ENCODE results near the gene KLLN.
"Not testable (repeated sequence)": the region's sequence is repeated elsewhere in the genome, so short reads cannot be mapped to it uniquely, and the experiment has no call there.

The KLLN gene

DNA sequence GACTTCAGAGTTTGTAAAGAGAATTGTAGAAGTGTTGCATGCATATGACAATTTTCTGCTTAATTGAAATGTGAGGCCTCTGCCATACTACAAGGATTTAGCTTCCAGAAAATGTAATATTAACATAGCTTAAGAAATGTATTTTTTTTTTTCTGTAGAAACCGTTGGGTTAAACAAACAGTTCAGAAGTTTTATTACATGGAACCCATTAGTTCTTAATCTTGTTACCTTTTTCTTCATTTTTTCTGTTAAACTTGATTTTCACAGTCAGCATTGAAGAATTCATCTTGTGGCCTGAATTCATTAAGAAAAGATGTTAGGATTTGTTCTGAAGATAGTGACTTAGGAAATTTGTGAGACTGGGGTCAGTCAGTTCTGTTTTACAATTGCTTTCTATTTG, 4.9 kb upstream of the KLLN start:
- FAIRE-seq (peak; percentile 9), DNase-seq (ENCODE audit: extremely low spot score, insufficient read length, low read depth) (no peak)

DNA sequence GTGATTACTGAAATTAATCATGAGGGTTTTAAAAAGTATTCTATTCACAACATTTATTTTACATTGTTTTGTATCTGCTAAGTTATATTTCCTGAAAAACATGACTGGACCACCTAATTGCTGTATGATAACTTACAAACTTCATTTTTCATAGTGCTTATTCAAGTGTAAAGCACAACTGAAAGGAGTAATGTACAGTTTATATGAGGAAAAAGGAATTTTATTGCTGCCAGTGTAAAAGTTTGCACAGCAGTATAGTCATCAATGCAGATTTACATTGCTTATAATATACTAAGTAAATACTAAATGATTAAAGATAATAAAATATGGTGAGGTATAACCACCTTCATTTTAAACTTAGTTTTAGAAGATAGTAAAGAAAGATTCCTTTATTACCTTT, 4.1 kb upstream of the KLLN start:
- no peak for DNase-seq (ENCODE audit: extremely low spot score, insufficient read length, low read depth)
- no peak for FAIRE-seq

DNA sequence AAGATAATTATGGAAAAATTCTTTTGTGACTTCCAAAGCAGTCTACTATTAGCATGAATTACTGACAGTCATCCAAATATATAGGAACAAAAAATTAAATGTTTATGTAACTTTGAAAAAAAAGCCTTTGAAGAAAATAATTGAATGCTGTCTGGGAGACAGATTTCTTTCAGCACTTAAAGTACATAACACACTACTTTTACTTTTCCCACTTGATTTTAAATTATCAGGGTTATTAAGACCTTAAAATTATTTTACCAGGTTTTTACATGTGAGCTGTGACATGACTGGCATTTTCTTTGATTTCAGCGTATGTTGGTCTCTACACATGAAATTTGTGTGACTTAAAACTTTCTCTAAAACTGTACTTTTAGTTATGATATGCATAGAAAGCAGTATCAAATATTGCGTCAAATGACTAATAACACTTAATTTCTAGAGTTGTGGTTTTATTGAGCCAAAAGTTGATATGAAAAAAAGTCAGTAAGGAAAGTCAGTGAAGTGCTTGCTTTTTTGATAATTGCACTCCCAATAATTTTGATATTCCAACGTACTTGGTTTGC, 3.2 kb upstream of the KLLN start:
- no peak for FAIRE-seq
- no peak for DNase-seq (ENCODE audit: extremely low spot score, insufficient read length, low read depth)

DNA sequence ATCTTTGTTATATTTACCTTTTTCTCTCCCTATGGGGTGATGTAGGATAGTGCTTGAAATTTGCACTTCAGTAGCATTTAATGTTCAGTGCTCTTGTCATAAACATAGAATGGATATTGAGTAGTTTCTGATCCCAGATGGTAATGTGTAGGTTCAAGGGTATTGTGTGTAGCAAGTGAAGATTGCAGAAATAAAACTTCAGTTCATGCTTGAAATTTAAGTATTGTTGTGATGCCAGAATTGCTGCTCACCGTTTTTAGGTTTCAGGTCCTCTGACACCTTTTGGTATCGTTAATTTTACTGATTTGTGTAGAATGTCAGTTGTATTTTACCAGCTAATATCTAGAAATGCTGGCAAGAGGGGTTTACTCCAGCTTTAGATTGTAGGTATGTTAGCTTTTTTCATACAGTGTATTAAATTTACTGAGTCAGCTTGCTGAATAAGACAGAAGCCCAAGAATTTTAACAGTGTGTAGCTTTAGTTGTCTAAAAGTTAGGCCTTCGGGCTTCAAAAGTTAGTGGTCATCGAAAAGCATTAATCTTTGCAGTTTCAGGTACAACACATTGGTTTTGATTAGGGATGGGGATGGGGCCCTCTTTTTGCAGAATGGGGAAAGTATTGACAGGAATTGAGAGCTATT, 2.0 kb upstream of the KLLN start:
- FAIRE-seq (peak; percentile 26), DNase-seq (ENCODE audit: extremely low spot score, insufficient read length, low read depth) (no peak)

DNA sequence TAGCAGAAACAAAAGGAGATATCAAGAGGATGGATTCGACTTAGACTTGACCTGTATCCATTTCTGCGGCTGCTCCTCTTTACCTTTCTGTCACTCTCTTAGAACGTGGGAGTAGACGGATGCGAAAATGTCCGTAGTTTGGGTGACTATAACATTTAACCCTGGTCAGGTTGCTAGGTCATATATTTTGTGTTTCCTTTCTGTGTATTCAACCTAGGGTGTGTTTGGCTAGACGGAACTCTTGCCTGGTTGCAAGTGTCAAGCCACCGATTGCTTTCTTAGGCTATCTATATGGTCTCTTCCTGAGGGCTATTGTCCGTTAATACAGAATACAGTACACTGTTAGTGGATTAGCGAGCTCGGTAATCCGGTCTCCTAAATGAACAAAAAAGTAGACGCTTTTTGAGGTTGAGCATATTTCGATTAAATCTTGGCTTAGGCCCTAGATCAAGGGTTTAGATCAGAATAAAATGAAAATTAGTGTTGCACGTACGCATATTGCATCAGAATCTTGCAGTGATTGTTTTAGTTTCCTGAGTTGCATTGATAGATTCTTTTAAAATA, 1.2 kb upstream of the KLLN start:
- DNase-seq (ENCODE audit: extremely low spot score, insufficient read length, low read depth) (no peak), FAIRE-seq (no peak)

DNA sequence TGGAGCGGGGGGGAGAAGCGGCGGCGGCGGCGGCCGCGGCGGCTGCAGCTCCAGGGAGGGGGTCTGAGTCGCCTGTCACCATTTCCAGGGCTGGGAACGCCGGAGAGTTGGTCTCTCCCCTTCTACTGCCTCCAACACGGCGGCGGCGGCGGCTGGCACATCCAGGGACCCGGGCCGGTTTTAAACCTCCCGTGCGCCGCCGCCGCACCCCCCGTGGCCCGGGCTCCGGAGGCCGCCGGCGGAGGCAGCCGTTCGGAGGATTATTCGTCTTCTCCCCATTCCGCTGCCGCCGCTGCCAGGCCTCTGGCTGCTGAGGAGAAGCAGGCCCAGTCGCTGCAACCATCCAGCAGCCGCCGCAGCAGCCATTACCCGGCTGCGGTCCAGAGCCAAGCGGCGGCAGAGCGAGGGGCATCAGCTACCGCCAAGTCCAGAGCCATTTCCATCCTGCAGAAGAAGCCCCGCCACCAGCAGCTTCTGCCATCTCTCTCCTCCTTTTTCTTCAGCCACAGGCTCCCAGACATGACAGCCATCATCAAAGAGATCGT, 690 bp upstream of the KLLN start:
- peak; percentile 26 for FAIRE-seq
- DNase-seq (ENCODE audit: extremely low spot score, insufficient read length, low read depth) = not testable (repeated sequence)

DNA sequence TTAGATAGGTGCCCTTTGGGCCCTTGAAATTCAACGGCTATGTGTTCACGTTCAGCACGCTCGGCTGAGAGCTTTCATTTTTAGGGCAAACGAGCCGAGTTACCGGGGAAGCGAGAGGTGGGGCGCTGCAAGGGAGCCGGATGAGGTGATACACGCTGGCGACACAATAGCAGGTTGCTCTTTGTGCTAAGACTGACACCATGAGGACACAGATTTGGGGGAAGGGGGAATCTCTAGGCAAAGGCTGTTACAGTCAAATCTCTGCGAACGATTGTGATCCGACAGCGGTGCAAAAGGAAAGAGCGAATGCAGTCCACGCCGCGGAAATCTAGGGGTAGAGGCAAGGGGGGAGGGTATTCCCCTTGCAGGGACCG, 667 bp downstream of the KLLN start:
- DNase-seq (ENCODE audit: extremely low spot score, insufficient read length, low read depth) = no peak
- FAIRE-seq = no peak

DNA sequence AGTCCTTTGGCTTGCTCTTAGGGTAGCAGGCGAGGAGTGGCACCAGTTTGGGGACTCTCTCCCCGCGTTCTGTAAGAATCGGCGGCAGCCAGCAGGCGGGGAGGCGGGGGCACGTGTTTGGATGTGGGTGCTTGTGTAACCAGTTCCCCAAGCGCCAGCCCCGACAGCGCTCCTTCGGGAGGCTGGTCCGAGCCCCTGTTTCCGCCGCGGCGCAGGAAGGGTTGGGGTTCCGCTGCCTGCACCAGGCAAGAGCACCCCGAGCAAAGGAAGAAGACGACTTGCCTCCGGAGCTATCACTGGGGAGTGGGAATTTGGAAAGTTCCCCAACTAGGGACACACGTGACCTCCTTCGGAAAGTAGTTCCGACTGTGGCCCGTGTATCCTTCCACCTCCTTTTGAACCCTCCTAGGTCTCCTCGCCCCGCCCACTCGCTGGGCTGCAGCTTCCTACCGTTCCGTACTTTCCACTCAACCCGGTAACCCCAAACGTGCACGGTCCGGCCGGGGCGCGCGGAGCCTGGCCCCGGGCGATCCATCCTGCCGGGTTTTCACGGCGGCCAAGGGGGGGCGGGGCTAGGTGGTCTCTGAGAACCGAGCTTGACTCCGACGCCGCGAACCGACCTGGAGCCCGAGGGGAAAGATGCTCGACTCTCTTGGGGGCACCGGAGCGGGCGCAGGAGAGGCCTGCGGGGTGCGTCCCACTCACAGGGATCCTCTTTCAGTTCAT, 1.2 kb downstream of the KLLN start:
- FAIRE-seq = peak; percentile 94
- peak; percentile 75 for DNase-seq (ENCODE audit: extremely low spot score, insufficient read length, low read depth)

DNA sequence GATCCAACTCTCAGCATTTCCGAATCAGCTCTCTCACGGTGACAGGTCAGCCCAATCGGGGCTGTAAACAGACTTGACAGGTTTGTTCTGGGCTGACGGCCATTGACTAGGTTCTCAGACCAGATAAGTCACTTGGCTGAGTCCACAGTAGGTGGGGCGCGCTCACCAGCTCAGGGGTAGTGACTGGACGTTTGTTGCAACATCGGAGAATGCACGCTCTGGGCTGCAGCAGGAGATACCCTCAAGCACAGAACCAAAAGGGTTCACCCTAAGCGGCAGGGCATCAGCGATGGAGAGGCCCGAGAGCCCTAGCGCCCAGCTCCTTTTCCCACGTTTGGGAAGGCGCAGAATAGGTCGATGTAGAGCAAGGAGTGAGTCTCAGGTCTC, 1.8 kb downstream of the KLLN start:
- peak; percentile 58 for FAIRE-seq
- DNase-seq (ENCODE audit: extremely low spot score, insufficient read length, low read depth) = no peak

DNA sequence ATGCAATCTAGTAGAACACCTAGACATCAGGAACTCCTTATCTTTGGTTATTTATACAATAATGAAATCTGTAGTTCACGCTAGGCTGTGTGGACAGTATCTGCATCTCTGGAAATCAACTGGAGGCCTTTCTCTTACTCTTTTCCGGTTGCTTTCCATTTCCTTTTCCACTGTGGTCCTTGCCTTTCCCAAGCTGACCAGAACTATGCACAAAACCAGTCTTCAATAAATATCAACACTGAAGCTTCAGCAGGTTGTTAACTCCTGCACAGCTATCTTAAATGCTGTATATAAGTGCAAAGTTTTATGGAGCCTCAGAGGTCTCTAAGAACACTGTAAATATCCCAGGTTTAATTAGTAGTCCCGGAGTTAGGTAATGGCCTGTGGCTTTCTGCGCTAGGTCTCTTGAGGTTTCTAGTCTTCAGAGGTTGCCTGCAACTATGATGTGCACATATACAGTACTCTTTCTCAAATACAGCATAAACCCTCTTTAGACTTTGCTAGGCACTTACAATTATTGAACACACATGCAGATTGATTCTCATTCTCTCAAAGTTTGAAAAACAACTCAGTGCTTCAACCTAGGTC, 2.4 kb downstream of the KLLN start:
- FAIRE-seq = no peak
- DNase-seq (ENCODE audit: extremely low spot score, insufficient read length, low read depth) = no peak

DNA sequence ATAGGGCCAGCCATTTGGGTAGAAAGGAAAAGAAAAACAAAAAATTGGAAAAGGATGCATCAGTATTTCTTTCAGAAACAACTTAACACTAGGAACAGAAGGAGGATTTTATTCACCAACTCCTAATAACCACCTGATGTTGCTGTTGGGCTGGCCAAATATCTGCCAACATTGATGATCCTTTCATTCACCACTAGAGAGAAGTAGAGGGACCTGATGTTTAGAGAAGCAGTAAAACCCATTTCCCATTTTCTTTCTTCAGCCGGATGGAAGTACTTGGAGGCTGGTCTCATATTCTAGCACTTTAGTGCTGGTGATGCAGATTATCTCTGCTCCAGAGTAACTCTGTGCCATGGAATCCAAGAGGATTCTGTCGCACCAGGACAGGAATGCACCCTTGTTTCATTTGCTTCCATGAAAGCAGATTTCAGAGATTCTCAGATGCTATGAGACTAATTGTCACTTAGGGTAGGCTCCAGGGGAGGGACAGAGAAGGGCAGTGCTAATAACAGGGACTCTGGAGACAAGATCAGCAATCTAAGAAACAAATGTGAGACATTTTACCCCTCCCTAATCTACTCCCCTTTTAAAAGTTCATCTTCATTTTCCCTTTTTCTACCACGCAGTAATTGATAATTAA, 3.1 kb downstream of the KLLN start:
- DNase-seq (ENCODE audit: extremely low spot score, insufficient read length, low read depth) (no peak), FAIRE-seq (peak; percentile 72)

DNA sequence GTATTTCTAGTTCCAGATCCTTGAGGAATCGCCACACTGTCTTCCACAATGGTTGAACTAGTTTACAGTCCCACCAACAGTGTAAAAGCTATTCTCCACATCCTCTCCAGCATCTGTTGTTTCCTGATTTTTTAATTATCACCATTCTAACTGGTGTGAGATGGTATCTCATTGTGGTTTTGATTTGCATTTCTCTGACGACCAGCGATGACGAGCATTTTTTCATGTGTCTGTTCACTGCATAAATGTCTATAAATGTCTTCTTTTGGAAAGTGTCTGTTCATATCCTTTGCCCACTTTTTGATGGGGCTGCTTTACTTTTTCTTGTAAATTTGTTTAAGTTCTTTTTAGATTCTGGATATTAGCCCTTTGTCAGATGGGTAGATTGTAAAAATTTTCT, 7.7 kb downstream of the KLLN start:
- FAIRE-seq; DNase-seq (ENCODE audit: extremely low spot score, insufficient read length, low read depth): not testable (repeated sequence)

DNA sequence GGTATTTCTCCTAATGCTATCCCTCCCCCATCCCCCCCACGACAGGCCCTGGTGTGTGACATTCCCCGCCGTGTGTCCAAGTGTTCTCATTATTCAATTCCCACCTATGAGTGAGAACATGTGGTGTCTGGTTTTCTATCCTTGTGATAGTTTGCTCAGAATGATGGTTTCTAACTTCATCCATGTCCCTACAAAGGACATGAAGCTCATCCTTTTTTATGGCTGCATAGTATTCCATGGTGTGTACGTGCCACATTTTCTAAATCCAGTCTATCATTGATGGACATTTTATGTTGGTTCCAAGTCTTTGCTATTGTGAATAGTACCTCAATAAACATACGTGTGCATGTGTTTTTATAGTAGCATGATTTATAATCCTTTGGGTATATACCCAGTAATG, 8.1 kb downstream of the KLLN start:
- DNase-seq (ENCODE audit: extremely low spot score, insufficient read length, low read depth); FAIRE-seq: not testable (repeated sequence)

DNA sequence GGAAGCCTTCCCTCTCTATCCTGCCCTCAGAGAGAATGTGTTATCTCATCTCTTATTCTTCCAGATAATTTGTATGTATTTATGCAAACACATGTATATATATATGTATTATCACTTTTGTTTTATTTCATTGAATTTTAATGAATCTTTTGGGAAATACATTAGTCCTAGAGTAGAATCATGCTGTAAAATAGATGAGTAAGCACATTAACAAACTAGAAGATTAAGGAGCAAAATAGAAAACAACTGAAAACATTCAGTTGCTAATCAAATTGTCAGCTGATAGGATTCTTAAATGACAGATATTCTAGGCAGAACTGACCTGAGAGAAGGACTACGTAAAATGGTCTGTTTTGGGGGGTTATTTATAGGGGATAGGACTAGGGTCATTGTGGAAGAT, 11.2 kb downstream of the KLLN start:
- no peak for DNase-seq (ENCODE audit: extremely low spot score, insufficient read length, low read depth)
- no peak for FAIRE-seq

DNA sequence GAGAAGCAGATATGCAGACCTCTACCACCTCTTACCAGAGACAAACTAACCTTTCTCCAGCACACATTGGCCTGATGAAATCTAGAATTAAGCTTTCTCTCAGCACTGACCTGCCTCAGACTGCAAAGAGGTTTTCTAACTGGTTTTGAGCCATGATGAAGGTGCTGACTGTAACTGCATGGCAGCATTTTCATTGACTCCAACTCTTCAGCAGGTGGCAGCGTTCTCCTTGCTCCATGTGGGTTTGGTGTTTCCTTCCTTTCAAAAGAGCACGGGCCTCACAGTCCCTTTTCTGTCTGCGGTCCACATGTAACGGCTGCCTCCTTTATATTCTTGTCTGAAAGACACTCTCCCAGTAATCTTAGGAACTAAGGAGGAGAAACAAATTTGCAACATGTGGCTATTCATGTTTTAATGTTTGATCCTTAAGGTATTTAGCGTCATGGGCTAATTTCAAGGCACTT, 12.6 kb downstream of the KLLN start:
- FAIRE-seq (peak; percentile 85), DNase-seq (ENCODE audit: extremely low spot score, insufficient read length, low read depth) (no peak)

DNA sequence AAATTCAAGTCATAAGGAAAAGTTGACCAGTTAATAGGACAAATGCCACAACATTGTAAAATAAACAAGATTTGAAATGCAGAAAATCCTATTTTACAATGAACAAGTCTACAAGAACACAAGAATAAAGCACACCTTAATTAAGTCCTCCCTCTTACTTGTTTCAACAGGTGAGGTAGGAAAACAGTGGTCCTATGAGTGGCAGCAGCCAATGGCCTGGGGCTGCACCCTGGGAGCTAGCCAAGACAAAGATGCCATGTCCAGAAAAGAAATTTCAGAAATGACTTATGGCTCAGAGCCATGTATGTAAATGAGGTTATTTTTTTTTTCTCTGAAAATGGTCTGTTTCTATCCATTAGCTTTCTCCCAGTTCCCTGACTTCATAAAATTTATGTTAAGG, 14.3 kb downstream of the KLLN start:
- DNase-seq (ENCODE audit: extremely low spot score, insufficient read length, low read depth) = no peak
- no peak for FAIRE-seq

DNA sequence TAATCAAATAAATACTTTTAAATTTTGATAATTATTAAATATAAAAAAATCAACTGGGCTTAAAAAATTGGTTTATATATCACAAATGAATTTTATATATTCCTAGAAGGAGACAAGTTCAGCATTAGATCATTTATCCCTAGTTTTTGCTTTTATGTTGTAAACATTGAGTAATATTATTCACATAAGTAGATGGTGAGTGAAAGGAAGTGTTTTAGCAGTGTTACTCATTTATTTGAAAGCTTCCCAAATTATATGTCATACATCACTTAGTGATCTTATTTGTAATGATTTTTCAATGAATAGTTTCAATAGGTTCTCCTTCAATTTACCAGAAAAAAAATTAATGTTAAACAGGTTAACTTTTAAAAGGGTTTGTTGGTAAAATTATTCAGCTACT, 15.8 kb downstream of the KLLN start:
- FAIRE-seq = no peak
- no peak for DNase-seq (ENCODE audit: extremely low spot score, insufficient read length, low read depth)

DNA sequence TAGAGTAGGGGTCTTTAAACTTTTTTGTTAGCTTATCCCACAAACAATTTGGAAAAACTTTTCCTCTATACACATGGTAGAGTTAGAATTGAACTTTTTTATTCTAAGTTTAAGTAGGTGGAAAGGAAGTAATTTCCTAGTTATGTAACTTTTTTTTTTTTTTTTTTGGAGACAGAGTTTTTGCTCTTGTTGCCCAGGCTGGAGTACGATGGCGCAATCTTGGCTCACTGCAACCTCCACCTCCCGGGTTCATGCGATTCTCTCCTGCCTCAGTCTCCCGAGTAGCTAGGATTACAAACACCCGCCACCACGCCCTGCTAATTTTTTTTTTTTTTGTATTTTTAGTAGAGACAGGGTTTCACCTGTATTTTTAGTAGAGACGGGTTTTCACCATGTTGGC, 16.6 kb downstream of the KLLN start:
- not testable (repeated sequence) for DNase-seq (ENCODE audit: extremely low spot score, insufficient read length, low read depth); FAIRE-seq

DNA sequence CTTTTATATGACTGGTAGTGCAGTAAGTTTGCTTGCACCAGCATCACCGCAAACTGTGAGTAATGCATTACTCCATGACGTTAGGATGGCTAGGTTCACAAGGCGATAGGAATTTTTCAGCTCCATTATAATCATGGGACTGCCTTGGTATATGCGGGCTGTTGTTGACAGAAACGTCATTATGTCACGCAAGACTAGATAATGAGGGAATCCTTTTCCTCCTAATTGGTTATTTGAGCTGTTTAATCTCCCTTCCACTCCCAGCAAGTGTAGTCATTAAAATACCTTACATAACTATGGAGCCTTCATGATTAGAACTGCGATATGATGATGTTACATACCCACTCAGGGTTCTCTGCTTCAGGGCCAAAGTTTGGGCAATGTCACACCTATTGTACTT, 17.3 kb downstream of the KLLN start:
- FAIRE-seq (no peak), DNase-seq (ENCODE audit: extremely low spot score, insufficient read length, low read depth) (no peak)

DNA sequence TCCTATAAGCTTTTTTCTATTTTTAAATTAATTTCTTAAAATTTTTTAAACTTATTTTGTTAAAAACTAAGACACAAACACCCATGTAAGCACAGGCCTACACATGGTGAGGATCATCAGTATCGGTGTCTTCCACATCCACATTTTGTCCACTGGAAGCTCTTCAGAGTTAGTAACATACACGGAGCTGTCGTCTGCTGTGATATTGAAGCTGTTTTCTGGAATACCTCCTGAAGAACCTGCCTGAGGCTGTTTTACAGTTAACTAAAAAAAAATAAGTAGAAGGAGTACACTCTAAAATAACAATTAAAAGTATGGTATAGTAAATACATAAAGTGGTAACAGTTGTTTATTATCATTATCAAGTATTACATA, 17.7 kb downstream of the KLLN start:
- no peak for DNase-seq (ENCODE audit: extremely low spot score, insufficient read length, low read depth)
- no peak for FAIRE-seq
